Activated CD4-positive, alpha-beta T cell treated with anti-CD3 and anti-CD28 coated beads, Interleukin-2, amount 50 U/mL, for 48 hours (primary cell): ENCODE data around the gene GAA.
"Not testable (repeated sequence)": the region's sequence is repeated elsewhere in the genome, so short reads cannot be mapped to it uniquely, and the experiment has no call there.

Experiments
- DNase-seq, 2 experiments: peaks; one replicate each; pipeline ENCODE4 v3.0.0-alpha.2; 2020

Gene GAA

GRCh38 chr17:80084773-80085172 is 16.6 kb upstream of the GAA start:
- DNase-seq = no peak

- DNase-seq = no peak
Observed at GRCh38 chr17:80086081-80086480, 15.3 kb upstream of the GAA start.

- no peak for DNase-seq
Observed at GRCh38 chr17:80086616-80087015, 14.8 kb upstream of the GAA start.

DNA sequence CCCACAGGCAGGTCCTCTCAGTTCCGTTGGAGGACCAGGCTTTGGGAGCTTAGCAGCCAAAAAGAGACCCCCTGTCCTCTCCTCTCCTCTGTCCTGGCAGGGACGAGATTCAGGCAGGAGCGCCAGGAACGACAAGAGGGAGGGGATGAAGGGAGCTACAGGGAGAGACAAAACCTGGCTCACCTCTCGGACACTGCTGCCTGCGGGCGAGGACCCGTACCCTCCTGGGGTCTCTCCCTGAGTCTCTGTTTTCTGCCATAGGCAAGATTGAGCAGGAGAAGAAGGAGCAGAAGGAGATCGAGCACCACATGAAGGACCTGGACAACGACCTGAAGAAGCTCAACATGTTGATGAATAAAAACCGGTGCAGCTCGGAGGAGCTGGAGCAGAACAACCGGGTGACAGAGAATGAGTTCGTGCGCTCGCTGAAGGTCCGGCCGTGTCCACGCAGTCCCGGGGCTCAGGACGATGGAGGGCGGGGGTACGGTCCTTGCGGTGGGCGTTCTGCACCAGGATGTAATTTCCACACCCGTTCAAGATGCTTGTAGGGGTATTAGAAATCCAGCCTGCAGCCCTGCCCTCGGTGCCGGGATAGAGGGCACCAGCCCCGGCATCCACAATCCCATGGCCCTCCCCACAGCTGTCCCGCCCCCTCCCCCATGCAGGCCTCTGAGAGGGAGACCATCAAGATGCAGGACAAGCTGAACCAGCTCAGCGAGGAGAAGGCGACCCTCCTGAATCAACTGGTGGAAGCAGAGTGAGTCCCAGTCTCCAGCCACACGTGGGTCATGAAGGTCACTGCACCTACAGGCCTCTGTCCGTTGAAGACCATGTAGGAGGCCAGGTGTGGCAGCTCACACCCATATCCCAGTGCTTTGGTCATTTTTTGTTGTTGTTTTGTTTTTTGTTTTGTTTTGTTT is 13.8 kb upstream of the GAA start:
- DNase-seq = no peak

DNA sequence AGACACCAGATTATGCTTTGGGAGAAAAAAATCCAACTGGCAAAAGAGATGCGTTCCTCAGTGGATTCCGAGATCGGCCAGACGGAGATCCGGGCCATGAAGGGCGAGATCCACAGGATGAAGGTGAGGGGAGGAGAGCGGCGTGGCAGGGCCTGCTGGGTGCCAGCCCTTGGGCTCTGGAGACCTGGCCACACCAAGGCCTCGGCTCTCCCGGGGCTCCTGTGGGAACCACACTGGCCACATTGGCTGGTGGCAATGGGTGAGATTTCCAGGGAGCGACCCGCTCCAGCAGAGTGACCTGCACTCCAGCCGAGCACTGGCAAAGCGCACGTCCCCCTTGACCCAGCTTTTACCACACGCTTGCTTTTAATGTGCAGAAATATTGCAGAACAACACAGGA is 11.6 kb upstream of the GAA start:
- no peak for DNase-seq

GRCh38 chr17:80090164-80090563 is 11.2 kb upstream of the GAA start:
- not testable (repeated sequence) for DNase-seq

- DNase-seq = no peak
Observed at GRCh38 chr17:80091376-80091775, 10.0 kb upstream of the GAA start.

DNA sequence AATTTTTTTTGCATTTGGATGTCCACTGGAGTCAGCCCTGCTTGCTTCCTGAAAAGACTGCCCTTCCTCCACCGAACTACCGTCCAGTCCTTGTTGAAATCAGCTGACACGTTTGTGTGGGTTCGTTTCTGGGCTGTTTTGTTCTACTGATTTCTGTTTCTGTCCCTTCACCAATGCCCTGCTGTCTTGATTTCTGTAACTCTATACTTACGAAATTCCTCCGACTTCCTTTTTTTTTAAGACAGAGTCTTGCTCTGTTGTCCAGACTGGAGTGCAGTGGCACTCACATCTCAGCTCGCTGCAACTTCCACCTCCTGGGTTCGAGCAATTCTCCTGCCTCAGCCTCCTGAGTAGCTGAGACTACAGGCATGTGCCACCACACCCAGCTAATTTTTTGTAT is 8.4 kb upstream of the GAA start:
- DNase-seq = no peak

DNA sequence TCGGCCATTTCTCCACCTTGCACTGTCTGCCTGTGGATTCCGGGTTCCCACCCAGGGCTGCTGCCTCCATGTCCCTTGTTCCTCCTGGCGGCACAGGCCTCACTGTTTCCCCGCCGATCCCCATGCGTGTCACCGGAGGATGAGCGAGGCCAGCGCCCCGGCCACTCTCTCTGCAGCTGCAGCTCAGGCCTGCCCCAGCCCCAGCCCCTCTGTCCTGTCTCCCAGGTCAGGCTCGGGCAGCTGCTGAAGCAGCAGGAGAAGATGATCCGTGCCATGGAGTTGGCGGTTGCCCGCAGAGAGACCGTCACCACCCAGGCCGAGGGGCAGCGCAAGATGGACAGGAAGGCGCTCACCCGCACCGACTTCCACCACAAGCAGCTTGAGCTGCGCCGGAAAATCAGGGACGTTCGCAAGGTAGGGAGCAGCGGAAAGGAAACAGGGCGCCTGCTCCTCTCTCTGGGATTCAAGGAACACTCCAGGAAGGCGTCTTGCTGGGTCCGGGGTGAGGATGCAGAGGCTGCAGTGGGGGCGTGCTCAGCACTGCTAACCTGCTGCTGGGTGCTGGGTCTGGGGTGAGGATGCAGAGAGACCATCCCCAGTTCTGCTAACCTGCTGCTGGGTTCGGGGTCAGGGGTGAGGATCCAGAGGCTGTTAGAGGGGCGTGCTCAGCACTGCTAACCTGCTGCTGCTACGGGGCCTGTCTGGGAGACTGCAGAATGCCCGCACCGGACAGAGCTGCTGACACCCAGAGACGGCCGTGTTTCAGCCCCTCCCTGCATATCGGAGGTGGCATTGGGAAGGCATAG is 6.1 kb upstream of the GAA start:
- DNase-seq = no peak

DNA sequence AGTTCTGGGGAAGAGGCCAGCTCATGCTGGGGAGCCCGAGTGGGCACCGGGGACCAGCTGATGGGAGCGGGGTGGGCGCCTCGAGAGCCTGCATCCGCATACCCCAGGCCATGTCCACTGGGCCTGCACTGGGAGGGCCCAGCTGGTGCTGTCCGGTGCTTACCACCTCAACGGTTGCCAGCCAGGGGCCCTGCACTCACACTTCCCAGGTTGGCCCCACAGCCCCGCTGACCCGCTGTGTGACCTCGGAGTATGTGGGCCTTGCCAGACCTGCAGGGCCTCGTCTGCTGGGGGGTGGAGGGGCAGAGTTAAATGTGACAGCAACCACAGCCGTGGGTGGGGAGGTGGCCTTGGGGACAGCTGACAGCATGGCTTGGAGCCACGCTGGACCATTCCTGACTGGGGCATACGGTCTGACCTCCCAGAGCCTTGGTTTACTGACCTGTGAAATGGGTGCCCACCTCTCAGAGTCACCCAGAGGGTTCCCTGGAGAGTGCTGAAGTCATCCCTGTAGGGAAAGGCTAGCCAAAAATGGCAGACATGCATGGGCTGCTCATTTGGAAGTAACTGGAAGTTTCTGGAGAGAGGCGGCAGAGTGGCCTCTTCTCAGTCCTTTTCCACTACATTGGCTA is 5.4 kb upstream of the GAA start:
- DNase-seq = no peak

- DNase-seq = no peak
Observed at GRCh38 chr17:80096561-80097021, 4.8 kb upstream of the GAA start.

GRCh38 chr17:80097127-80097621 is 4.2 kb upstream of the GAA start:
- no peak for DNase-seq

DNA sequence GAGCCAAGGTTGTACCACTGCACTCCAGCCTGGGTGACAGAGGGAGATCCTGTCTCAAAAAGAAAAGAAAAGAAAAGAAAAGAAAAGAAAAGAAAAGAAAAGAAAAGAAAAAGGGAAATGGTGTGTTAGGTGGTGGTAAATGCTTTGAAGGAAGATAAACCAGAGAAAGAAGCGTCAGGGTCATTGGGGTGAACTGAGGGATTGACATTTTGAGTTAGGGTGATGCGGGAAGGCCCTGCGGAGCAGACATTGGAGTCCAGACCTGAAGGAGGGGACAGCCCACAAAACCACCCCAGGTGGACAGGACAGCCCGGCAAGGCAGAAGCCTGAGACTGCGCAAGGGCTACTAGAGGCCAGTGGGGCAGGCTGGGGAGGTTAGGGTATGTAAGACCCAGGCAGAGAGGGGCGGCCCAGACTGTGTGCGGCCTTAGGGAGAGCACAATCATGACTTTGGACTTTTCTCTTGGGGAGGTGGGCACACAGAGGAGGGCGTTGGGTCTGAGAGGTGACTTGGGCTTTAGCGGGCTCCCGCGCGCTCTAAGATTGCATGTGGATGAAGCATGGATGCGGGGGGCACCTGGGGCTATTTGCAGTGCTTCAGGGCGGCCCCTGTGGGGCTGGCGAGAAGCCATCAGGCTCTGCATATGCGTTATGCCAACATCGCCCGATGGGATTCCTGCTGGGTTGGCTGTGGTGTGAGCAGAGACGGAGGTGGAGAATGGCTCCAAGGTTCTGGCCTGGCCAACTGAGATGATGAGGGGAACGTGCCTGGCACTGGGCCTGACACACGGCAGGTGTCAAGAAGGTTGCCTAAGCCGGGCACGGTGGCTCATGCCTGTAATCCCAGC is 3.3 kb upstream of the GAA start:
- DNase-seq = no peak

- DNase-seq = no peak
Observed at GRCh38 chr17:80099291-80100034, 1.9 kb upstream of the GAA start.

DNA sequence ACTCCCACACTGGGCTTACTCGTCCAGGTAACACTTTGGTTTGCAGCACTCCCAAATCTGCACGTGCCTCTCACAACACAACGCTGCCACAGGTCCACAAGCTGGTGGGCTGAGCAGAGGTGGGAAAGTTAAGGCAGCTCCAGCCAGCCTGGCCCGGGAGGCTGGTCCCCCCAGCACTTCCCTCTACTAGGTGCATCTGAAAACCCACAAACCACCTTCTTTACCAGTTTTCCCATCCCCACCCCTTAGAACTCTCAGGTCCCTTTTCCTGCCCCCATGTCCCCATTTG is 1.4 kb upstream of the GAA start:
- DNase-seq = no peak

DNA sequence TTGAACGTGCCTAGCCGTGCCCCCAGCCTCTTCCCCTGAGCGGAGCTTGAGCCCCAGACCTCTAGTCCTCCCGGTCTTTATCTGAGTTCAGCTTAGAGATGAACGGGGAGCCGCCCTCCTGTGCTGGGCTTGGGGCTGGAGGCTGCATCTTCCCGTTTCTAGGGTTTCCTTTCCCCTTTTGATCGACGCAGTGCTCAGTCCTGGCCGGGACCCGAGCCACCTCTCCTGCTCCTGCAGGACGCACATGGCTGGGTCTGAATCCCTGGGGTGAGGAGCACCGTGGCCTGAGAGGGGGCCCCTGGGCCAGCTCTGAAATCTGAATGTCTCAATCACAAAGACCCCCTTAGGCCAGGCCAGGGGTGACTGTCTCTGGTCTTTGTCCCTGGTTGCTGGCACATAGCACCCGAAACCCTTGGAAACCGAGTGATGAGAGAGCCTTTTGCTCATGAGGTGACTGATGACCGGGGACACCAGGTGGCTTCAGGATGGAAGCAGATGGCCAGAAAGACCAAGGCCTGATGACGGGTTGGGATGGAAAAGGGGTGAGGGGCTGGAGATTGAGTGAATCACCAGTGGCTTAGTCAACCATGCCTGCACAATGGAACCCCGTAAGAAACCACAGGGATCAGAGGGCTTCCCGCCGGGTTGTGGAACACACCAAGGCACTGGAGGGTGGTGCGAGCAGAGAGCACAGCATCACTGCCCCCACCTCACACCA is 724 bp downstream of the GAA start:
- DNase-seq = peak in 1 of 2 experiments; percentile 11

DNA sequence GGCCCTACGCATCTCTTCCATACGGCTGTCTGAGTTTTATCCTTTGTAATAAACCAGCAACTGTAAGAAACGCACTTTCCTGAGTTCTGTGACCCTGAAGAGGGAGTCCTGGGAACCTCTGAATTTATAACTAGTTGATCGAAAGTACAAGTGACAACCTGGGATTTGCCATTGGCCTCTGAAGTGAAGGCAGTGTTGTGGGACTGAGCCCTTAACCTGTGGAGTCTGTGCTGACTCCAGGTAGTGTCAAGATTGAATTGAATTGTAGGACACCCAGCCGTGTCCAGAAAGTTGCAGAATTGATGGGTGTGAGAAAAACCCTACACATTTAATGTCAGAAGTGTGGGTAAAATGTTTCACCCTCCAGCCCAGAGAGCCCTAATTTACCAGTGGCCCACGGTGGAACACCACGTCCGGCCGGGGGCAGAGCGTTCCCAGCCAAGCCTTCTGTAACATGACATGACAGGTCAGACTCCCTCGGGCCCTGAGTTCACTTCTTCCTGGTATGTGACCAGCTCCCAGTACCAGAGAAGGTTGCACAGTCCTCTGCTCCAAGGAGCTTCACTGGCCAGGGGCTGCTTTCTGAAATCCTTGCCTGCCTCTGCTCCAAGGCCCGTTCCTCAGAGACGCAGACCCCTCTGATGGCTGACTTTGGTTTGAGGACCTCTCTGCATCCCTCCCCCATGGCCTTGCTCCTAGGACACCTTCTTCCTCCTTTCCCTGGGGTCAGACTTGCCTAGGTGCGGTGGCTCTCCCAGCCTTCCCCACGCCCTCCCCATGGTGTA is 1.5 kb downstream of the GAA start:
- no peak for DNase-seq

GRCh38 chr17:80103449-80104085 is 2.2 kb downstream of the GAA start:
- DNase-seq = no peak

- DNase-seq = no peak
Observed at GRCh38 chr17:80104321-80104955, 3.1 kb downstream of the GAA start.
